HG03064 (cell line): ENCODE measurements around the gene XPO4.
"Not testable (repeated sequence)": the region's sequence is repeated elsewhere in the genome, so short reads cannot be mapped to it uniquely, and the experiment has no call there.

ENCODE experiments used
- ATAC-seq: cut with Tn5 transposase; IDR thresholded peaks from one replicate; pipeline ENCODE4 v1.9.1; 2021; ENCODE audit warnings: low read depth; ENCODE audit not compliant: unreplicated experiment

XPO4 gene

DNA sequence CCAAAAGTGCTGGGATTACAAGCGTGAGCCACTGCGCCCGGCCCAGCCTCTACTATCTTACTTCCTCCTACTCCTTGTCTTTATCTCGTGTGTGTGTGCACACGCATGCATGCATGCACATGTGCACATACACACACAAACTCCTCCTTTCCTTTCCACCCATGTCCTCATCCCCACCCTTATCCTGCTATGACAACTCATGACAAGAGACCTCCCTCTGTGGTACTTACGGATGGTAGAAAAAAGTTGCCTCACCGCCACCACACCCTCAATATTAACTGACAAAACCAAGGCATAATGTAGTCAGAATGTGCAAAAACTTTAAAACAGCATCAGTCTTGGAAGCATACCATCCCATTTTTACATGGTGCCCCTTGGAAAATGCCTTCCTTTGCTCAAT is 112.9 kb downstream of the XPO4 start:
- no peak for ATAC-seq

DNA sequence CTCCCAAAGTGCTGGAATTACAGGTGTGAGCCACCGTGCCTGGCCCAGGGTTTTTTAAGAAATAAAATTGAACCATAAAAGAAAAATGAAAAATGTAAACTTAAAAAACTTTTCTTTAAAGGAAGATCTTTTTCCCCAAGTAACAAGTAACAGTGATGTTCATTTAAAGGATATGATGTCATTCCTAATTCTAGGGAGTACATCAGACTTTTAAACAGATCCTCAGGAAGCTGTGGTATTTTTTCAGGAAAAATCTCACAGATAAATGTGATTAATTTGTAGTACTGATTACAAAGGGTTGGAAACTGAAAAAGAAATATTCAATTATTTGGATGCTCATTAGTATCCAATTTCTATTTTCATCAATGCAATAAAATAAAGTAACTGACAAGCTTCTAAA is 114.2 kb downstream of the XPO4 start:
- no peak for ATAC-seq

DNA sequence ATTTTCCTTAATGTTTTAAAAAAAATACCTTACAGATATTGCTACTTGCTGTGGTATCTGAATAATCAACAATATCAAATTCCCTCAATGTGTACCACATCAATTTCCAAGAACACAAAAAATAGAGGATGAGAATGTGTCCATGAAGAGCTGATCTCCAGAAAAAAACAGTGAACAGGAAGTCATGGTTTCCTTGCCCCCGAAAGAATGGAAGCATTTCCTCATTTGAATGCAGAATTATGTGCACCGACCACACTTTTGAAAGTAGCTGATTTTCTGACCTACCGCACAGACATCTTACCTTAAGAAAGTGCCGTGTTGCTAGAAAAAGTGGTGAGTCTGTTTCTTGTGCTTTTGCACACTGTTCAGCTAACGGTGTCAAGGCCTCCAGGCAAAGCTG is 115.4 kb downstream of the XPO4 start:
- ATAC-seq, result no peak

DNA sequence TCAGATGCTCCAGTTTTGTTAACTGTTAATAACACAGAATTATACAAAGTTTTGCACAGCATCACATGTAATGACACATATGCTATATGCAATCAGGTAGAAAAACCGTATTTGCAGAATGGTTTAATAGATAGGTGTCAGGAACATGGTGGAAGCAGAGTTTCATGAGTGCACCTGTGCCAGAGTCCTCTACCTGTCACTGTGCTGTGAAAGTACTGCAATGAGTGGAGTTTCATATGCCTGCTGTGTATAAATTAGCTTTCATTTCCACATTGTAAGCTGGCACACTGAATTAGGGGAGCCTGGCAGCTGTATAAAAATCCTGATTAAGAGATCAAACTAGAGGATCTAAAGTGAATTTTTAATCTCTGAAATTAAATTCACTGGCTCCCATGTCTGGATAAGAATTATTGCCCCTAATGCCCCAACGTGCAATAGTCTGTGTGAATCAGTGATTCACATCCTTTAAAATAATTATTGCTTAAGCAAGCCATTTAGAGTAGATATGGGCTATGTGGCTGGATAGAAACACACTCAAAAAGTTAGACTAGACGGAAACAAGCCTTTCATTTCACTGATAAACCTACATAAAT is 120.3 kb downstream of the XPO4 start:
- ATAC-seq, result no peak

DNA sequence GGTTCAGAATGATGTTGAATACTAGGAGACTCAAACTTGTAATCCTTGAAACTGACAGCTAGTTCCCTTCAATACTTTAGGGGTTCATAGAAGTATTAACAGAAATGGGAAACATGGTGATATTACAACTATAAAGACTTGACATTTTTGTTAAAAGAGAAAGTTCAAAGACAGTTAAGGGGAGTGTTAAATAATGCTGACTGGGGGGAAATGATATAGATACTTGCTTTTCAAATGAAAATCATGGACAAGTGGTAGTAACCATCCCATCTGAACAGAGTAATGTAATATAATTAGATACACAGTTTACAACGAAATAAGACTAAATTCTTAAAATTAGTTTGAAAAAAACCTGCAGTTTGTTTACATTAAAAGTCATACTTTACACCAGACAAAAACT is 122.2 kb downstream of the XPO4 start:
- no peak for ATAC-seq

DNA sequence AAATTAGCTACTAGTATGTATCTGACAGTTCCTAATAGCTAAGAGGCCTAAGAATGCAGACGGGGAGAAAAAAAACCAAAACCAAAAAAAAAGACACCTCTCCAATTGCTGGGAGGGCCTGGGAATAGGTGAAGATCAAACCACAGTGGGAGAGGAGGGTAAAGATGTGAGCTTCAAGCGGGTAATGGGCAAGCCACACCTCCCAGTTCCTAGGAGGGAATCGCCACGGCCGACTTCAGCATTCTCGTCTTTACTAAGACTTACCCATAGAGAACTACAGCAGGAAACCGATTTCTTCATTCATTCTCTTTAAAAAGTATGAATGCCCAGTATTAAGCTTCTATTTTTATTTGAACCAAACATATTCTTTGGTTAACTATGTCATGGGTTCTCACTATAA is 123.1 kb downstream of the XPO4 start:
- no peak for ATAC-seq

DNA sequence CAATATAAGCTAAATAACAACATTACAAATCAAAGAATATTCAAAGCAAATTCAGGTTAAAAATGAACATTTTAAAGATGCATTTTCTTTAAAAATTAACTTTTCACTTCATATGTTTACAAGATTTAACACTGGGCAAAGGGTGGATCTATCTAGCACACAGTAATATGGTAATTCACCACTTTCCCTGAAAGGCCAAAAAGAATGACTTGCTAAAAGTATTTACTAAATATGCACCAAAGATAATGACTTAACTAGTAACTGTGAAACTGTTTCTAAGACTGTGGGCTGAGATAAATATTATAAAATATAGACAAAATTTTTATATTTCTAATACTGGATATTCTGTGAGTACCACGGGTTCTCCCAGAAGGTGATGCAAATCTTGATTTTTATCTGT is 124.2 kb downstream of the XPO4 start:
- ATAC-seq, result no peak

DNA sequence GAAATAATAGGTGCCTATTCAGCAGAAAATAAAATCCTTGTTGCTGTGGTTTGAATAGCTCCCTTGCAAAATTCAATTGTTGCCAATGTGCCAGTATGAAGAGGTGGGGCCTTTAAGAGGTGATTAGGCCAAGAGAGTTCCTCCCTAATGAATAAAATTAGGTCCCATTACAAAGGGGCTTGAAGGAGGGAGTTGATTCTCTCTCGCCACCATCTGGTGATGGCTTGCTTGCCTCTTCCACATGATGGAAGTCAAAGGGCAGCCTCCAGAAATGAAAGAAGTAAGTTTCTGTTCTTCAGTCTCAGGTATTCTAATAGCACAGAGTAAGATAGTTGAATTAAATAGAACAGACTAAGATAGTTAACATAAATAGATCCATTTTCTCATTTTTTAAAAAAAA is 125.8 kb downstream of the XPO4 start:
- no peak for ATAC-seq

DNA sequence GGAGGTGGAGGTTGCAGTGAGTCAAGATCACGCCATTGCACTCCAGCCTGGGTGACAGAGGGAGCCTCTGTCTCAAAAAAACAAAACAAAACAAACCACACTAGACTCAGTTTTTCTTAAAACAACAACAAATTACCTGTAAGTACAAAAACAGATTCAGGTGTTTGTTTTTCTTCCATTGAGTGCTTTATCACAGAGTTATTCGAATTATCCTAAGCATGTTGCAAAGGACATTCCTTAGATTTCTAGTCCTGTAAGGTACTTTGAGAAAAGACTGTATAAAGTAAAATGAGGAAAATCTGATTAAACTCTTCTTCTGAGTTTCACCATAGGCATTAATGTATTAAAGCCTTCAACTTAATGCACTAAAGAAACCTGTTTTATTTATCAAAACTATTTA is 126.6 kb downstream of the XPO4 start:
- no peak for ATAC-seq

DNA sequence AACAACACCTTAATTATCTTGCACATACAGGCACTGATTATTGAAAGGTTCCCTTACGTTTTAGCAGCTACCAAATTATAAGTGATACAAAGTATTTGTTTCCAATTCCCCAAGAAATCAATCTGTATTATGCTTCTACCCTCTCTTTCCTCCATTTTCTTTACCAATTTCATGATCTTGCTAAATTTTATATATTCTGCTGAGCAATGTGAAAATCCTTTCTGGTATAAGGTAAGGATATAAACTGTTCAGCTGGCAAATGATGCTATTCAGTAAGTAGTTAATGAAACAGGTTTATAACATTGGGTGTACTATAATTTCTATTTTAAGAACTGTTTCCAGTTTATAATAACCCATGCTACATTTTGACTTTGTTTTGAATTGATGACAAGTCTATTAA is 127.8 kb downstream of the XPO4 start:
- ATAC-seq, result no peak

DNA sequence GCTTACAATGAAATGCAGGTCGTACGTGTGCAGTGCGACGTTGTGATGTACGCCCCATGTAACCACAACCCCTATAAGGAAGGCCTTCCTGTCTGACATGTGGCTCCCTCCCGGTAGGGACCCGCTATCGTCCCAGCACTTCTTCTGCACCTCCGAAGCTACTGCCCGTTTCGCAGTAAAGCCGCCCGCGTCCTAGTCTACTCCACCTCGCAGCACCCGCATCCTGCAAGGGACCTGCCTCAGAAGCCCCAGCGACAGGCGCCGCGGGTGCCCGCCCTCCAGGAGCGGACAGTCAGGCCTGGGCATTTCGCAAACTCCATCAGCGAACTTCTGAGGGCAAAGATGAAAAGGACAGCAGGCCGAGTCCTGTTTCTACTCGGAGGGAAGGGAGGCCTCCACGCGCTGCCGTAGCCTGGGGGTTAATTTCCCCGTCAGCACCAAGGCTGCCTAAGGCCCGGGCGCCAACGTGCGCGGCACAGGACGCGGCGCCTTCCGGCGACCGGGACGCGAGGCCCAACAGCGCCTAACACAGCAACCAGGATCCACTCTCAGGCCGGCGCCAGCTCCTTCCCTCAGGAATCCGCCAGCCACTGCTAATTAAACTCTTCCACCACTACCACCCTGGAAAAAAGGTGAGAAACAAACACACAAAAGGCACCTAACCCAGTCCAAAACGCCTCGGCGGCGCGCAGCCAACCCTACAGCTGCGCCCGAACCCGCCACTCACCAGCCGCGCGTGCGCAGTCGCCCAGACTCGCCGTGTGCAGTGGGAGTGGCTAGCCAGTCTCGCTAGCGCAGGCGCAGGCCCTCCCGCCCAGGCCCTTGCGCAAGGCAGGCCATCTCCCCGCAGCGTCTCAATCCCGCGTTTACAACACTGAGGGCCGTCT is 129.1 kb downstream of the XPO4 start, which contains the start of gene EEF1AKMT1:
EEF1AKMT1 (minus strand) TSS at position 768 of the 887 bp plus-strand sequence. CDS start 16,363 bp downstream, outside the sequence.
- ATAC-seq, result peak; percentile 81

DNA sequence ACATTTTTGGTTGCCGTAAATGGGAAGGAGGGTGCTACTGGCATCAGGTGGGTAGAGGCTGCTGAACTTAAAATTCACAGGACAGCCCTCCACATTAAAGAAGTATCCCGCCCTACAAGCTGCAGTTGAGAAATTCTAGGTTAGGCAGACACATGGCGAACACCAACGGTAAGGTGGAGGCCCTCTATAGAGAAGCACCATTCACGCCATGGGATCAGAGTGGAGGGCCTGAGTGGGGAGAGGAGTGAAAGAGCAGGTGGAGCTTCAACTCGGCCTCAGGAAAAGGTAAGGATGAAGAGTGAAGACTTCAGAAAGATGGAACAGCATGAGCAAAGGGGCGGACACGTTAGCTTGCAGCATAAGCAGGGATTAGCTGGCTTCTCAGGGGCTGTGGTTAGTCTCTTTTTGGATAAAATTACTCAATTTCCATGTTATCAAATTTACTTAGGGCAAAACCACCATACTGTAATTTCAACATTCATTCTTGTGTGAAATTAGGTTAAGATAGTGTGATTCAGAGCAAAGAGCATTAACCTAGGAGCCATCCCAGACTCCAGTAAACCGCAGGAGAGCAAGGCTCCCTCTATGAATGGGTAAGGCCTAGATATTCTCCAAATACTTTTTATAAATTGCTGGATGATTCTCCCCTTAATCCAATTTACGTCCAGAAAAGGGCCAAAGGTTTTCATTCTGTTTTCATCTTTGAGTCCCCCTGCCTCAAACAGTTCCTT is 130.0 kb downstream of the XPO4 start:
- ATAC-seq, result no peak

DNA sequence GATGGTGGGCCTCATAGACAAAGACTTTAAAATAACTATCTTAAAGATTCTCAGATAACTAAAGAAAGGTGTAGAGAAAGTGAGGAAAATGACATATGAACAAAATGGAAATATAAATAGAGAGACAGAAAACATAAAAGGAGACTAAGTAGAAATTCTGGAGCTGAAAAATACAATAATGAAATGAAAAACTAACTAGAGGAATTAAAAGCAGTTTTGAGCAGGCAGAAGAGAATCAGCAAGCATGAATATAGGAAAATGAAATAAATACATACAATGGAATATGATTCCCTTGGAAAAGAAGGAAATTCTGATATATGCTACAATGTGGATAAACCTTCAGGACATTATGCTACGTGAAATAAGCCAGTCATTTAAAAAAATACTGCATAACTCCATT is 132.7 kb downstream of the XPO4 start:
- no peak for ATAC-seq

DNA sequence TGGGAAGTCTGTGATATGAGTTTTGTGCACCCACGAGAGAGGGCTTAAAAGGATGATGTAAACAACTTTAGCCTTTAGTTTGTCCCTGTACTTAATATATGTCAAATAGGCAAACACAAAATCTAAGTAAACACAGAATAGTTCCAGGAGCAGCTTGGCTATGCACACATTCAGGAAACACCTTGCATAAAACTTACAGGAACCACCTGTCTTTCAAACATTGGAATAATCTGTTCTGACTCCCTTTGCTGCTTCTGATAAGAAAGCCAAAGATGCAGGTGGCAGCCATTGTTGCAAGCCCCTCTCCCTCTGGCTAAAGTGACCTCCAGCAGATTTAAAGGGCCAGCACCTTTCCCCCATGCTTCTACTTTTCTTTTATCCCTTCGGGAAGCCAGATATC is 133.5 kb downstream of the XPO4 start:
- ATAC-seq, result no peak

DNA sequence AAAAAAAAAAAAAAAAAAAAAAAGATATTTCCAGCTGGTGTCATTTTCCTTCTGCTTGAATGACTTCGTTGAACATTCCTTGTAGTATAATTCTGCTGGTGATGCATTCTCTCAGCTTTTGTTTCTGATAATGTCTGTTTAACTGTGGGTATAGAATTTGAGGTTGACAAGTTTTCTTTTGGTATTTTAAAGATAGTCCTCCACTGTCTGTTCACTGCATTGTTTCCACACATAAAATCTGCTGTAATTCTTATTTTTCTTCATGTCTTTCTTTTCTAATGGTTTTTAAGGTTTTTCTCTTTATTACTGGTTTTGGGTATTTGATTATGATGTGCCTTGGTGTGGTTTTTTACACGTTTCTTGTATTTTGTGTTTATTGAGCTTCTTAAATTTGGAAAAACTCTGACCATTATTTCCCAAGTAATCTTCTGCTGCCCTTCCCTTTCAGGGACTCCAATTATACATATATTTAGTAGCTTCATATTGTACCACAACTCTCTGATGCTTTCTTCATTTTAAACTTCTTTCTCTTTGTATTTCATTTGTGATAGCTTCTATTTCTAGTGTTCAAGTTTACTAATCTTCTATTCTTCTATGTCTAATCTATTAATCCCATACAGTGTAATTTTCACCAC is 135.1 kb downstream of the XPO4 start:
- no peak for ATAC-seq

DNA sequence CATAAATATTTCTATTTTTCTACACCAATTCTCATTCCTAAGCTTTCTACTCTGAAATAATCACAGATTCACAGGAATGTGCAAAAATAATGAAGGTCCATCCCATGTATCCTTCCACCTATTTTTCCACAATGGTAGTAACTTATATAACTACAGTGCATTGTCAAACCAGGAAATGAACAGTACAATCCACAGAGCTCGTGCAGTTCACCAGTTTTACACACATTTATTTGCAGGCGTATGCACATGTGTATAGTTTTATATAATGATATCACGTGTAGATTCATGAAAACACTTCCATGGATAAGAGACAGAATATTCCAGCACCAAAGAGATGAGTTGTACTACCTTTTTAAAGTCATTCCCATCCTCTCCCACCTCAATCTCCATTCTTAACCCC is 141.7 kb downstream of the XPO4 start:
- no peak for ATAC-seq

DNA sequence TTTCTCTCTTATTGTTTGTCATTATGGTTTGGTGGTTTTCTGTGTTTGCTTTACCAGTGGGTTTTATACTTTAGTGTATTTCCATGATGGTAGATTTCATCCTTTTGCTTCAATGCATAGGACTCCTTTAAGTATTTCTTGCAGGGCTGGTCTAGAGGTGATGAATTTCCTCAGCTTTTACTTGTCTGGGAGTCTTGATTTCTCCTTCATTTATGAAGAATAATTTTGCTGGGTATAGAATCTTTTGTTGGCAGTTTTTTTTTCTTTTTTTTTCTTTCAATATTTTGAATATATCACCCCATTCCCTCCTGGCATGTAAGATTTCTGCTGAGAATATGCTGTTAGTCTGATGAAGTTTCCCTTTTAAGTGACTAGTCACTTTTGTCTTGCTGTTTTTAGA is 148.5 kb downstream of the XPO4 start:
- no peak for ATAC-seq

DNA sequence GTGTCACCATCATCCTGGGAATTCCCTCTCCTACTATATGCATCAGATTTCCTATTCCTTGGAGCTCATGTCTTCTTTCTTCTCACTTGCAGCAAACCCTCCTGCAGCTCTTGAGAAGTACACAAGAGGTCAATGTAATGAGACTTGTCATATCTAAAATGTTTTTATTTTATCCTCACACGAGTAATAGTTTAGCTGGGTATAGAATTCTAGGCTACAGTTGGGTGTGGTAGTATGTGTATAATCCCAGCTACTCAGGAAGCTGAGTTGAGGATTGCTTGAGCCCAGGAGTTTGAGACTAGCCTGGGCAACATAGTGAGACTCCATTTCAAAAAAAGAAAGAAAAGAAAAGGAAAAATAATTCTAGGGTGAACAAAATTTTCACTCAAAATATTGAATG is 153.2 kb downstream of the XPO4 start:
- no peak for ATAC-seq

DNA sequence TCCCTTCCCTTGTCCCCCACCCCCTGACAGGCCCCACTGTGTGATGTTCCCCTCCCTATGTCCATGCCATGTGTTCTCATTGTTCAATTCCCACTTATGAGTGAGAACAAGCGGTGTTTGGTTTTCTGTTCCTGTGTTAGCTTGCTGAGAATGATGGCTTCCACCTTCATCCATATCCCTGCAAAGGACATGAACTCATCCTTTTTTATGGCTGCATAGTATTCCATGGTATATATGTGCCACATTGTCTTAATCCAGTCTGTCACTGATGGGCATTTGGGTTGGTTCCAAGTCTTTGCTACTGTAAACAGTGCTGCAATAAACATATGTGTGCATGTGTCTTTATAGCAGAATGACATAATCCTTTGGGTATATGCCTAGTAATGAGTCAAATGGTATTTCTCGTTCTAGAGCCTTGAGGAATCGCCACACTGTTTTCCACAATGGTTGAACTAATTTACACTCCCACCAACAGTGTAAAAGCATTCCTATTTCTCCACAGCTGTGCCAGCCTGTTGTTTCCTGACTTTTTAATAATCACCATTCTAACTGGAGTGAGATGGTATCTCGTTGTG is 158.6 kb downstream of the XPO4 start:
- not testable (repeated sequence) for ATAC-seq

DNA sequence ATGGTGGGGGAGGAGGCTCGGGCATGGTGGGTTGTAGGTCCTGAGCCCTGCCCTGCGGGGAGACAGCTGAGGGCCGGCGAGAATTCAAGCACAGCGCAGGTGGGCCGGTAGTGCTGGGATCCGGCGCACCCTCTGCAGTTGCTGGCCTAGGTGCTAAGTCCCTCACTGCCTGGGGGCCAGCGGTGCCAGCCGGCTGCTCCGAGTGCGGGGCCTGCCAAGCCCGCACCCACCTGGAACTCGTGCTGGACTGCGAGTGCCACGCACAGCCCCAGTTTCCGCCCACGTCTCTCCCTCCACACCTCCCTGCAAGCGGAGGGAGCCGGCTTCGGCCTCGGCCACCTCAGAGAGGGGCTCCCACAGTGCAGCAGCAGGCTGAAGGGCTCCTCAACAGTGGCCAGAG is 162.5 kb downstream of the XPO4 start:
- ATAC-seq, result no peak

DNA sequence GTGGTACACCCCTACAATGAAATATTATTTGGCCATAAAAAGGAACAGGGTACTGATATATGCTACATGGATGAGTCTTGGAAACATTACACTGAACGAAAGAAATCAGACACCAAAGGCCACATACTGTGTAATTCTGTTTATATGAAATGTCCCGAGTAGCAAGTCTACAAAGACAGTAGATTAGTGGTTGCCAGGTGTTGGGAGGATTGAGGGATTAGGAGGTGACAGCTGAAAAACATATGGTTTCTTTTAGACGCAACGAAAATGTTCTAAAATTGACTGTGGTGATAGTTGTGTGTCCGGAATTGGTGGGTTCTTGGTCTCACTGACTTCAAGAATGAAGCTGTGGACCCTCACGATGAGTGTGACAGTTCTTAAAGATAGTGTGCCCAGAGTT is 163.9 kb downstream of the XPO4 start:
- ATAC-seq, result no peak
